Muscle of arm (tissue), 14 donors: ENCODE results near the gene NUDT1. TPM values are rescaled to one million over a fixed set of nuclear protein-coding genes. Genes with fewer than 3 reads are reported as not detected.

Source experiments
- DNase-seq: peaks from one replicate; pipeline ENCODE4 v3.0.0-alpha.2; 2013
- long read RNA-seq, 11 donors: transcript quantifications; one replicate each; lab custom pipeline, GENCODE V29; 2026
- polyA plus RNA-seq, 12 donors: library from polyadenylated mRNA; unstranded; fragments of 120-200 nt; gene quantifications; one replicate each; pipeline ENCODE4 v1.2.1, GENCODE V29; 2013; ENCODE audit not compliant: insufficient read length in 12 of 12

NUDT1 gene
- polyA plus RNA-seq, result 10 to 100 TPM in 10 of 12 donors, not detected in 2; 11.5 to 27.2 (median 17.1) TPM
- long read RNA-seq, donor 1, transcript NUDT1-203 (4 exons, 662 nt), result major isoform, 10 of 18 reads
- long read RNA-seq, donor 1, transcript NUDT1-206 (3 exons, 714 nt), result minor isoform, 7 of 18 reads
- long read RNA-seq, donor 1, partial matches to known transcripts, result 0 of 18 reads
- long read RNA-seq, donor 1, other reads (novel, unspliced or antisense), result 0 of 18 reads
- long read RNA-seq, donor 2, transcript NUDT1-203 (4 exons, 662 nt), result major isoform, 7 of 11 reads
- long read RNA-seq, donor 2, partial matches to known transcripts, result 0 of 11 reads
- long read RNA-seq, donor 2, other reads (novel, unspliced or antisense), result 0 of 11 reads
- long read RNA-seq, donor 3, partial matches to known transcripts, result 0 of 8 reads
- long read RNA-seq, donor 3, other reads (novel, unspliced or antisense), result 0 of 8 reads
- long read RNA-seq, donor 4, partial matches to known transcripts, result 0 of 2 reads
- long read RNA-seq, donor 4, other reads (novel, unspliced or antisense), result 0 of 2 reads
- long read RNA-seq, donor 5, transcript NUDT1-203 (4 exons, 662 nt), result major isoform, 10 of 16 reads
- long read RNA-seq, donor 5, transcript NUDT1-206 (3 exons, 714 nt), result minor isoform, 5 of 16 reads
- long read RNA-seq, donor 5, partial matches to known transcripts, result 0 of 16 reads
- long read RNA-seq, donor 5, other reads (novel, unspliced or antisense), result 0 of 16 reads
- long read RNA-seq, donor 6, transcript NUDT1-203 (4 exons, 662 nt), result major isoform, 5 of 9 reads
- long read RNA-seq, donor 6, partial matches to known transcripts, result 0 of 9 reads
- long read RNA-seq, donor 6, other reads (novel, unspliced or antisense), result 0 of 9 reads
- long read RNA-seq, donor 7, transcript NUDT1-203 (4 exons, 662 nt), result major isoform, 5 of 11 reads
- long read RNA-seq, donor 7, partial matches to known transcripts, result 0 of 11 reads
- long read RNA-seq, donor 7, other reads (novel, unspliced or antisense), result 0 of 11 reads
- long read RNA-seq, donor 8, partial matches to known transcripts, result 0 of 8 reads
- long read RNA-seq, donor 8, other reads (novel, unspliced or antisense), result 0 of 8 reads
- long read RNA-seq, donor 9, transcript NUDT1-203 (4 exons, 662 nt), result major isoform, 8 of 11 reads
- long read RNA-seq, donor 9, partial matches to known transcripts, result 0 of 11 reads
- long read RNA-seq, donor 9, other reads (novel, unspliced or antisense), result 0 of 11 reads
- long read RNA-seq, donor 10, partial matches to known transcripts, result 0 of 9 reads
- long read RNA-seq, donor 10, other reads (novel, unspliced or antisense), result 0 of 9 reads
- long read RNA-seq, donor 11, transcript NUDT1-206 (3 exons, 714 nt), result major isoform, 7 of 15 reads
- long read RNA-seq, donor 11, transcript NUDT1-203 (4 exons, 662 nt), result minor isoform, 6 of 15 reads
- long read RNA-seq, donor 11, partial matches to known transcripts, result 0 of 15 reads
- long read RNA-seq, donor 11, other reads (novel, unspliced or antisense), result 0 of 15 reads

GRCh38 chr7:2241580-2242540 lies at the start of gene NUDT1, which contains the start of gene MRM2:
Gene NUDT1 (plus strand): TSS chr7:2242226. CDS start chr7:2244575, 2,349 bp downstream.
Gene MRM2 (minus strand): TSS chr7:2242205. CDS start chr7:2242169, 36 bp downstream.
- peak; percentile 81 for DNase-seq

- DNase-seq, result no peak
Observed at GRCh38 chr7:2192831-2193534, 49.0 kb upstream of the NUDT1 start.

GRCh38 chr7:2193575-2194305 lies 48.3 kb upstream of the NUDT1 start:
- no peak for DNase-seq

GRCh38 chr7:2195400-2196246 lies 46.4 kb upstream of the NUDT1 start:
- peak; percentile 49 for DNase-seq

GRCh38 chr7:2196381-2197378 lies 45.3 kb upstream of the NUDT1 start:
- no peak for DNase-seq

- DNase-seq, result no peak
Observed at GRCh38 chr7:2197436-2198155, 44.4 kb upstream of the NUDT1 start.

GRCh38 chr7:2198206-2198605 lies 43.8 kb upstream of the NUDT1 start:
- DNase-seq, result no peak

GRCh38 chr7:2198760-2199159 lies 43.3 kb upstream of the NUDT1 start:
- no peak for DNase-seq

GRCh38 chr7:2199528-2199927 lies 42.5 kb upstream of the NUDT1 start:
- DNase-seq, result no peak

- DNase-seq, result no peak
Observed at GRCh38 chr7:2199956-2200583, 42.0 kb upstream of the NUDT1 start.

- DNase-seq, result no peak
Observed at GRCh38 chr7:2200584-2200980, 41.4 kb upstream of the NUDT1 start.

GRCh38 chr7:2201128-2201527 lies 40.9 kb upstream of the NUDT1 start:
- no peak for DNase-seq

- no peak for DNase-seq
Observed at GRCh38 chr7:2201686-2202360, 40.2 kb upstream of the NUDT1 start.

- DNase-seq, result no peak
Observed at GRCh38 chr7:2202361-2202761, 39.7 kb upstream of the NUDT1 start.
